K562 (cell line): ENCODE results near the gene ADAM10.

Source experiments
- ARID4B ChIP-seq: sonication (generic); formaldehyde crosslinking; IDR thresholded peaks from 2 replicates; pipeline ENCODE4 v1.8.0; 2022; ENCODE audit warnings: mild to moderate bottlenecking, missing genetic modification reagents
- KDM5B ChIP-seq: fragments of 200-600 bp; sonication (generic); IDR thresholded peaks from 2 replicates; pipeline ENCODE4 v1.6.1; 2012; ENCODE audit warnings: low read depth, mild to moderate bottlenecking, moderate library complexity, low read length, control low read depth, inconsistent platforms; ENCODE audit not compliant: insufficient replicate concordance
- RBFOX2 ChIP-seq: fragments of 200-400 bp; formaldehyde crosslinking; IDR thresholded peaks from 2 replicates; pipeline ENCODE4 v1.6.1; 2017; ENCODE audit warnings: low read depth, mild to moderate bottlenecking, low read length, moderate library complexity
- SMARCC2 ChIP-seq: fragments of 450-650 bp; IDR thresholded peaks from 2 replicates; pipeline ENCODE4 v1.6.1; 2017; ENCODE audit warnings: antibody characterized with exemption, moderate library complexity, mild to moderate bottlenecking, low read depth
- SMC3 ChIP-seq: conservative IDR thresholded peaks from 2 replicates; pipeline ENCODE4 v1.6.1; 2011; ENCODE audit warnings: low read depth, low read length, improper control_type of control experiment; ENCODE audit not compliant: insufficient read depth

GRCh38 chr15:58678683-58679082 is 70.8 kb downstream of the ADAM10 start:
- TF ChIP-seq KDM5B (no peak), ARID4B (no peak), RBFOX2 (no peak), SMARCC2 (no peak), SMC3 (no peak)
